ENCODE data around the gene INPP5J. TPM values are rescaled to one million over a fixed set of nuclear protein-coding genes. Genes with fewer than 3 reads are reported as not detected.

The INPP5J gene
- total RNA-seq, 2 experiments from 2014 or later: 0.59 to 0.69 TPM

GRCh38 chr22:31141551-31141950 is 18.8 kb downstream of the INPP5J start:
- POLR2A ChIA-PET: interaction anchor here (0.6 kb wide), 1 partner anchor 18 kb away, joined by 3 read pairs; the partner anchor contains the start of gene RNF185
- TF ChIP-seq CTCF (IDR thresholded peaks at IDR 0.05): no peak
- Histone ChIP-seq H3K36me3 (ENCODE audit: insufficient read depth, low read length) (no peaks in the 10 kb centered on the region), H3K9me3 (ENCODE audit: control insufficient read depth in 1 of 2, insufficient read depth in 1 of 2, low read length in 2 of 2) (peaks cover 0 to 3% of the 10 kb centered on the region in 2 experiments), H3K4me1 (ENCODE audit: insufficient read depth, low read length) (no peaks in the 10 kb centered on the region), H3K27ac (ENCODE audit: low read depth in 1 of 2, low read length in 2 of 2) (no peak overlapping the region), H3K4me3 (ENCODE audit: low read length) (no peak overlapping the region), H3K27me3 (ENCODE audit: control insufficient read depth in 1 of 2, insufficient read depth in 2 of 2, low read length in 2 of 2) (no peaks in the 10 kb centered on the region)
- H3K36me3 Mint-ChIP-seq (ENCODE audit: low read depth): no peaks in the 10 kb centered on the region
- ATAC-seq (ENCODE audit: poor library complexity) (no peak), DNase-seq (no peak)
- no peak overlapping the region for H3K4me3 Mint-ChIP-seq
- no peaks in the 10 kb centered on the region for H3K9me3 Mint-ChIP-seq
- H3K27me3 Mint-ChIP-seq: no peaks in the 10 kb centered on the region
- no peaks in the 10 kb centered on the region for H3K4me1 Mint-ChIP-seq (ENCODE audit: low read depth)
- no peak overlapping the region for H3K27ac Mint-ChIP-seq
- CTCF ChIA-PET: no interaction called here
- intact Hi-C loops (cut with DNase I, micrococcal nuclease): no loop called here

GRCh38 chr22:31142285-31142684 is 19.5 kb downstream of the INPP5J start:
- H3K4me3 Mint-ChIP-seq: no peak overlapping the region
- DNase-seq (no peak), ATAC-seq (ENCODE audit: poor library complexity) (no peak)
- Histone ChIP-seq H3K27ac (ENCODE audit: low read depth in 1 of 2, low read length in 2 of 2) (no peak overlapping the region), H3K4me1 (ENCODE audit: insufficient read depth, low read length) (no peaks in the 10 kb centered on the region), H3K9me3 (ENCODE audit: control insufficient read depth in 1 of 2, insufficient read depth in 1 of 2, low read length in 2 of 2) (peaks cover 3 to 7% of the 10 kb centered on the region in 2 experiments), H3K36me3 (ENCODE audit: insufficient read depth, low read length) (no peaks in the 10 kb centered on the region), H3K27me3 (ENCODE audit: control insufficient read depth in 1 of 2, insufficient read depth in 2 of 2, low read length in 2 of 2) (no peaks in the 10 kb centered on the region), H3K4me3 (ENCODE audit: low read length) (no peak overlapping the region)
- CTCF ChIA-PET: no interaction called here
- TF ChIP-seq CTCF (IDR thresholded peaks at IDR 0.05): no peak
- POLR2A ChIA-PET: no interaction called here
- no peak overlapping the region for H3K27ac Mint-ChIP-seq
- intact Hi-C loops (cut with DNase I, micrococcal nuclease): no loop called here
- H3K36me3 Mint-ChIP-seq (ENCODE audit: low read depth): no peaks in the 10 kb centered on the region
- H3K27me3 Mint-ChIP-seq: no peaks in the 10 kb centered on the region
- H3K9me3 Mint-ChIP-seq: peaks cover 2% of the 10 kb centered on the region
- H3K4me1 Mint-ChIP-seq (ENCODE audit: low read depth): no peaks in the 10 kb centered on the region

- POLR2A ChIA-PET: no interaction called here
- Histone ChIP-seq H3K27ac (ENCODE audit: low read depth in 1 of 2, low read length in 2 of 2) (no peak overlapping the region), H3K36me3 (ENCODE audit: insufficient read depth, low read length) (no peaks in the 10 kb centered on the region), H3K4me1 (ENCODE audit: insufficient read depth, low read length) (no peaks in the 10 kb centered on the region), H3K27me3 (ENCODE audit: control insufficient read depth in 1 of 2, insufficient read depth in 2 of 2, low read length in 2 of 2) (no peaks in the 10 kb centered on the region), H3K4me3 (ENCODE audit: low read length) (no peak overlapping the region), H3K9me3 (ENCODE audit: control insufficient read depth in 1 of 2, insufficient read depth in 1 of 2, low read length in 2 of 2) (peaks cover 3 to 9% of the 10 kb centered on the region in 2 experiments)
- Mint-ChIP-seq H3K4me1 (ENCODE audit: low read depth) (no peaks in the 10 kb centered on the region), H3K4me3 (no peak overlapping the region), H3K36me3 (ENCODE audit: low read depth) (no peaks in the 10 kb centered on the region), H3K9me3 (peaks cover 2% of the 10 kb centered on the region), H3K27me3 (no peaks in the 10 kb centered on the region), H3K27ac (no peak overlapping the region)
- CTCF ChIA-PET: no interaction called here
- no peak for DNase-seq
- no peak for ATAC-seq (ENCODE audit: poor library complexity)
- intact Hi-C loops (cut with DNase I, micrococcal nuclease): no loop called here
- TF ChIP-seq CTCF (IDR thresholded peaks at IDR 0.05): no peak
Measured at GRCh38 chr22:31143038-31143437, 20.3 kb downstream of the INPP5J start.

Data from CD4-positive, alpha-beta T cell (primary cell).